Ramos (cell line): ENCODE measurements around the gene FADS3.

Experiments used
- in situ Hi-C: fragments of 300-500 bp; cut with MboI; formaldehyde crosslinking; loops from one replicate; pipeline ENCODE4 v1.14.3; 2022; ENCODE audit warnings: low sequenced_read_pairs; ENCODE audit not compliant: unreplicated experiment

Gene FADS3

DNA sequence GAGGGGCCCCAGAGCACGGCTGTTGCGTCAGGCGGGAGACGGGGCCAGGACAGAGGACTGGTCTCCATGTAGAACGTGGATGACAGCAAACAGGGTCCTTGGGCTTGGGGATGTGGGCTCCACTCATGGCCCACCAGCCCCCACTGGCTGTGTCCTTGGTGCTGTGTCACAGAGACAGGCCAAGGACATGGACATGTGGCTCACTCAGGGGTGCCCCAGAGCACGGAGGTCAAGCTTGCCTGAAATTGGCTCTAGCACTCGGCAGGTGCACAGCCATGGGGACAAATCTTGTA lies 48.9 kb downstream of the FADS3 start:
- in situ Hi-C loops = no loop called here

DNA sequence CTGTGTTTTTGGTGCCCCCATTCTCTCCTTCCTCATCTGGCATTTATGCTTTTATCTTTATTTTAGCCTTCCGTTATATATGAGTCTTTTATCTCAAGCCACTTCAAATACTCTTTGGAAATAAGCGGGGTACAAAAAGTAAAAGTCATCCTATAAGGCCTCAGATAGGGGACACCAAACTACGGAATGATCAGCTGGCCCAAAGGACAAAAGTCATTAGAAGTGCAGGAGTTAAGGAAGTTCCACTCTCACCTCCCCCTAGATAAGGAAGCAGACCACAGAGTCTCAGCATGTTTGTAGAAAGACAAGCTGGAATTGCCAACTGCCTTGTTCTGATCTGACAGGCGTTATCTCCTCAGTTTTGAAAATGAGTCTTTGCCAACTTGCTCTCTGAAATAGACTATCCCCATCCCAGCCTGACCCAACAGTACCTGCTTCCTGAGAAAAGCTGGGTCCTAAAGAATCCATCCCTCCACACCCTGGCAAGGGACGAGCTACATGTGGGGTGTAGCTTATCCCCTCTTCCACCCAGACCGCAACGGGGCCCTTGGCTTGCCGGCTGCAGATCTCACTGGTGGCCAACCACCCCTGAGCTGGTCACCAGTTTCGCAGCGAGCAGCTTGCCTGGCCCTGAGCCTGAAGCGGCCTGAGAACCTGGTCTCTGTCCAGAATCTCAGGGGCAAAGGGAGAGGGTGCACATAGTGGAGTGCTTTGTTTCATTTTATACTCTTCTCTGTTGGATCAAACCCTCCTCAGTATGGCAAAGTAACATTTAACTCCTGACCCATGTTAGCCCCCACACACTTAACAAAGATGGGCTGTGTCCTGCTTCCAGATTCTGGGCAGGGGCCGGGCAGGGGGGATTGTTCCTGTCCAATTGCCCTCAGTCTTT lies 49.5 kb downstream of the FADS3 start:
- in situ Hi-C loops = no loop called here

DNA sequence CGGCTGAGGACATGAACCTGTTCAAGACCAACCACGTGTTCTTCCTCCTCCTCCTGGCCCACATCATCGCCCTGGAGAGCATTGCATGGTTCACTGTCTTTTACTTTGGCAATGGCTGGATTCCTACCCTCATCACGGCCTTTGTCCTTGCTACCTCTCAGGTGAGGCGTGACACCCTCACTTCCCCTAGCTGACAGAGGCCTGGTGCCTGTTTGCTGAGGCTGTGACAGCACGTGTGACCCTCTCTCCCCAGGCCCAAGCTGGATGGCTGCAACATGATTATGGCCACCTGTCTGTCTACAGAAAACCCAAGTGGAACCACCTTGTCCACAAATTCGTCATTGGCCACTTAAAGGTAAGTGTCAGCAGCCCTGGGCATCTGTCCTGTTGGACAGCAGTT lies 51.0 kb downstream of the FADS3 start:
- in situ Hi-C loops = no loop called here

DNA sequence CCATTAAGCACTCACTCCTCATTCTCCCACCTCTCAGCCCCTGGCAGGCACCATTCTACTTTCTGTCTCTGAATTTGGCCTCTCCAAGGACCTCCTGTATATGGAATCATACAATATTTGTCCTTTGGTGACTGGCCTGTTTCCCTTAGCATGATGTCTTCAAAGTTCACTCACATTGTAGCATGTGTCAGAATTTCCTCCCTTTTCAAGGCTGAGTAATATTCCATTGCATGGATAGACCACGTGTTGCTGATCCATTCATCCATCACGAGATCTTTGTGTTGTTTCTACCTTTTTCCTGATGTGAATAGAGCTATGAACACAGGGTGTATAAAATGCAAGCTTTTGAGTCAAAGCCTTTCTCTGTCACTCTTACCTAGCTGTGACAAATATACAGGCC lies 51.6 kb downstream of the FADS3 start:
- in situ Hi-C loops = no loop called here

DNA sequence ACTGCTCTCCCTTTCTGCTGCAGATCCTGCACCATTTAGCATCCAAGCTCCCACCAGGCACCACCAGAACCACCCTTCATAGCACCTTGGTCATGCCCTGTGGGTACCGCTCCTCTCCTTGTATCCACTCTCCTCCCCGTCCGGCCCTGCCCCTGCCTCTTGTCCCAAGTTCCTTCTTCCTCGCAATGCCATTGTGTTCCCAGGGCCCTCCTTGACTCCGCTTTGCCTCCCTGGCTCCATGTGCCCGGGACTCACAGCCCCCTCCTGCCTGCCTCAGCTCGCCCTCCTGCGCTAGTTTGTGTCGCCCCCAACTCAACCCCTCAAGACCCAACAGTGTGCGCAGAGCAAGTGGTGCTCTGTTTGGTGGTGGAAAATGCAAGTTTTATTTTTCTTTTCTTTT lies 52.4 kb downstream of the FADS3 start:
- in situ Hi-C loops = no loop called here

DNA sequence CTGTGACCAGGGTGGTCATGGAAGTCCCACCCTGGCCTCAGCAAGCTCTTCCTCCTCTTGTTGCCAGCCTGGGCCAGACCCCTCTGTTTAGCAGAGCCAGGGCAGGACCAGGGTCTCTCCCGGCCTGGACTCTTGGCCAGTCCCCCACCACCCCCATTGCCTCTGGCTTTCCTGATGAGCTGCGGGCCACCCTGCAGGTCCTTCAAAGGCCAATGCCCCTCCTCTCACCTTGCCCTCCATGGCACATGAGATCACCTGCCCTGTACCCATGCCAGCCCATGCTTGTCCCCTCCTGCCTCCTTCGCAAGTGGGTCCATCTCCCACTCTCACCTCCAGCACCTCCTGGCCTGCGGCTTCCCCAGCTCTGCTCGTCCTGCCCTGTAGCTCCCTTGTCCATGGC lies 52.8 kb downstream of the FADS3 start:
- in situ Hi-C loops = no loop called here

DNA sequence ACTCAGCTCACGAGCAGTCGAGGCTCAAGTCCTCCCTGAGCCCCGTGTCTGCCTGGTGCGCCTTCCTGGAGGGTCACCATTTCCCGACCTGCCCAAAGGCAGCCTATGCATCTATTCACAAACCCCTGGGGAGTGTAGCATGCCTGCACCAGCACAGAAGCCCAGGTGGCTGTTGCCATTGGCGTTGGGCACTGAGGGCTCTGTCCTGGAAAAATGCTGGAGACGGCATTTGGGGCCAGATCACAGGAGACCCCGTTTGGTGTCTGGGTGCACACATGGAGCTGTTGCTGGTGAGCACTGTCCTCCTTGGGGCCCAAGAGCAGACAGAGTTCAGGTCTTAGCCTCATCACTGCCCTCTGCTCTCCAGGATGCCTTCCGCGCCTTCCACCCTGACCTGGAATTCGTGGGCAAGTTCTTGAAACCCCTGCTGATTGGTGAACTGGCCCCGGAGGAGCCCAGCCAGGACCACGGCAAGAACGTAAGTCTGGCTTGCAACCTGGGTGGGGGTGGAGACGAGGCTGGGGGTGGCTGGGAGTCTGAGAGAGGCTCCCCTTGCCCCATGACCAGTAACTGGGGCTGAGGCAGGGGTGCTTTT lies 53.8 kb downstream of the FADS3 start:
- in situ Hi-C loops = no loop called here

DNA sequence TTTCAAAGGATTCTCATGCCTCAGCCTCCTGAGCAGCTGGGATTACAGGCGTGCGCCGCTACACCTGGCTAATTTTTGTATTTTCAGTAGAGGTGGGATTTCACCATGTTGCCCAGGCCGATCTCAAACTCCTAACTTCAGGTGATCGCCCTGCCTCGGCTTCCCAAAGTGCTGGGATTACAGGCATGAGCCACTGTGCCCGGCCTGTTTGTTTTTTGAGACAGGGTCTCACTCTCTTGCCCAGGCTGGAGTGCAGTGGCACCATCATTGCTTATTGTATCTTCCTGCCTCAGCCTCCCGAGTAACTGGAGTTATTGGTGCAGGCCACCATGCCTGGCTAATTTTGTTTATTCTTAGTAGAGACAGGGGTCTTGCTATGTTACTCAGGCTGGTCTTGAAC lies 55.2 kb downstream of the FADS3 start:
- in situ Hi-C loops = no loop called here

DNA sequence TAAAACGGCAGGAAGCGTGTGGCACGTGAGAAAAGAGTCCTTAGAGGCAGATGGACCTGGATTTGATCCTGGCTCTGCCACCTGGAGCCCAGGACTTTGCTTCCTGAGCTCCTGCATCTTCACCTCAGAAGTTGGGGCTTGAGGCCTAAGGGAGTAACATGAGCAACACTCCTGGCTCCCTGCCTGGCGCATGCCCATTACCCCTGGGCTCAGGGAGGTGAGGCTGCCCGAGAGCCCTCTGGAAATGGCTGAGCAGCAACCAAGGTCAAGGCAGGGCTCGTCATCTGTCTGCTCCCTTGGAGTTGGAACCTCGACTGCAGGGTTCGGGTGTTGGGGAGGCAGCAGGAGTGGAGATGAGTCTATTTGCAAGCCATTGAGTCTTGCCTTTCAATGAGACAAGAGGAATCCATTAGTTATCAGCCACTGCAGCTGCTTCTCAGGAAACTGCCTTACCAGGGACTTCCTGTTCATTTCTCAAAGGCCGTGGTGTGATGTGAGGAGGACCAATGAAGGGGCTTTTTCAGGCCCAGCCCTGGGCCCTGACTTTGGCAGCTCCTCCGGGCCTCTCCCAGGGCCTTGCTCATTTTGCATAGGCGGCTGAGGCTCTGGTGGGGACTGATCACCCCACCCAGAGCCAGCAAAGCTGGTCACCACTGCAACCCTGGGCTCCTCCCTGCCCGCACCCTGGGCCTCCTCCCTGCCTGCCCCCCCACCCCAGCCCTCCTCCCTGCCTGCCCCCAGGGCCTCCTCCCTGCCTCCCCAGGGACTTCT lies 56.9 kb downstream of the FADS3 start:
- in situ Hi-C loops = no loop called here

DNA sequence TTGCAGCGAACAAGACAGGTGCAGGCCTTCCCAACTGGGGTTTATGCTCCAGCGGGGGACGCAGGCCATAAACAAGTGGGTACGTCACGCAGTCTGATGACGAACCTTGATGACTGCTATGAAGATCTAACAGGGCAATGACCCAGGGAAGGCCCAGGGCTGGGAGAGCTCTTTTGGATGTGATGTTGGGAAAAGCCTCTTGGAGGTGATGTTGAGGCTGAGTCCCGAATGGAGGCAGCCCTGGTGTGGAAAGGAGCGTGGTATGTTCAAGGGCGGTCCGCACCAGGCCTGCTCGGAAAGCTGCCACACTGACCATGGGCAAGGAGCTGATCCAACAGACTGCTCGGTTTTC lies 57.4 kb downstream of the FADS3 start:
- in situ Hi-C loops = no loop called here

DNA sequence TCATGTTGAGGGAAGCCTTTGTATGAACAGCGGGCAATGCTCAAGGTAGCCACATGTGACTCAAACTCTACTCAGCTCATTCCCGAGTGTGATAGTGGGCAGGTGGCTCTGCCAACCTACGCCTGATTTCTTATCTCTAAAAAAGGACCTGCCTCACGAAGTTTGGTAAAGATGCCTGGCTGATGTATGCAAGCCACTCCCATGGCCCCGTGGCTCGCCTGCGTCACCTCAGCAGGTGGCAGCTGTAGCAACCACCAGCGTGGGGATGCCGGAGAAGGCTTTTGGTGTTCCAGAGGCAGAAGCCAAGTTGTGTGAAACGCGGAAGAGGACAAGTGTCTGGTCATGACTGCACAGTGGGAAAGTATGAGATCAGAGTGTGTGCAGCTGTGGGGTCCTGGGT lies 57.9 kb downstream of the FADS3 start:
- in situ Hi-C loops = no loop called here

DNA sequence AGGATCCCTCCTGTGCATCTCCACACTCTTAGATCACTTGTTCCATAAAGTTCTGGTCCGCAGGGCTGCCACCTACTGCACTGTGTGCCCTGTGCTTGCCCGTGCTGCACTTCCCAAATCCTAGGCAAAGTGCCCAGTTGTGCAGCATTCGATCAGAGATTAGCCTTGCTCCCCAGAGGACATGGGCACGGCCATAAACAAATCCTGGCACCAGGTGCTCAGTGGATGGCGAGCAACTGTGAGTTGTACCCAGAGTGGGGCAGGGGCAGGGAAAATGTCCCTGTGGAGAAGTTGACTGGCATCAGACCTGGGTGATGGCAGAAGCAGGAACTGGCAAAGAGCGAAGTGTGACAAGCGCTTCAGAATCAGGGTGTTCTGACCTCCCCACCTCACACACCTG lies 58.6 kb downstream of the FADS3 start:
- in situ Hi-C loops = no loop called here

DNA sequence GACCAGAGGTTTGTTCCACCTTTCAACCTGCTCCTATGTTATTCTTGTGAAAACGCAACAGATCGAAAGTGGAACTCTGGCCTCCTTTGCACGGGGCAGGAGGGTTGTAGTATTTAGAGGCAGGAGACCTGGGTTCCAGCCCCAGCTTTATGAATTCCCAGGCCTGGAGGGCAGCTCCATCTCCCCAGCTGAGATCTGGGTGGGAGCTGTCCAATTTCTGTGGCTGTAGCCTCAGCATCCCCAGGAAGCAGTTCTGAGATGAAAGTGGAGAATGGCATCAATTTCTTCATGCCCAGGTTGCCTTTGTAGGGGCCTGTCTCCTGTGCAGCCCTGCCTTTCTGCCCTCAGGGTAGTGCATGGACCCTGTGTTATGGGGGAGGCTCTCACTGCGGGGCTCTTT lies 59.1 kb downstream of the FADS3 start:
- in situ Hi-C loops = no loop called here

DNA sequence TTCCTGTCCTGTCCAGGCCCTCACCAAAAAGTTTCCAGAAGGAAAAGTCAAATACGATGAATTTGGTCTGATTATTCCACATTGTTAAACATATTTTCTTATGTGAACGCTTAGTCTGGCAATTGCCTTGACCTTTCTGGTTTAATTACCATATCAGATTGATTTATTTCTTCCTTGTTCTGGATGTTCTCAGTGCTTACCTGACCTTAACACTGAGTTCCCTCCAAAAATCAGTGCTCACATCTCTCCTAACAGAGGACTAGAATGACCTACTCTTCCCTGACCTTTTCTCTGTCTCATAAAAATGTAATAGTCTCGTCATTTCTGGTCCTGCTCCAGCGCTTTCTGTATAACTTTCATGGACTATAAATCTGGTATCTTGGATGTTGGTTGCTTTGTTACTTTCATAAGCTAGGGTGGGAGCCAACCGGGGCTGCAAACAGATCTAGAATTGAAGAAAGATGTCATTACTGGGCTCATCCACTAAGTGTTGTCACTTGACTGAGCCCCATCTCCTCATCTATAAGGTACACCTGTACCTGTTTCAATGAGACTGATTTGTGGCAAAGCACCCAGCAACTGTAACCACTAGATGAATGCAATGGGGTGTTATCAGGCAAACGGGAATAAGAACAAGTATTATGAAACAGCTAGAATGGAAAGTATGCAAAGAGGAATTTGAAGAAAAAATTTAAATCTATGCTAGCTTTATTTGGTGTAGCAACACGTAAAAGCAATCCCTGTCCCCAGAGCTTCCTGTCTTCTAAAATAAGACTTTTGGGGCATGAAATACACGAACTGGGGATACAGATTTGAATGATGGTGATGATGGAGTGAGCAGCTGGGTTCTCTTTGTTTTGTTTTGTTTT lies 60.9 kb downstream of the FADS3 start:
- in situ Hi-C loops = no loop called here

DNA sequence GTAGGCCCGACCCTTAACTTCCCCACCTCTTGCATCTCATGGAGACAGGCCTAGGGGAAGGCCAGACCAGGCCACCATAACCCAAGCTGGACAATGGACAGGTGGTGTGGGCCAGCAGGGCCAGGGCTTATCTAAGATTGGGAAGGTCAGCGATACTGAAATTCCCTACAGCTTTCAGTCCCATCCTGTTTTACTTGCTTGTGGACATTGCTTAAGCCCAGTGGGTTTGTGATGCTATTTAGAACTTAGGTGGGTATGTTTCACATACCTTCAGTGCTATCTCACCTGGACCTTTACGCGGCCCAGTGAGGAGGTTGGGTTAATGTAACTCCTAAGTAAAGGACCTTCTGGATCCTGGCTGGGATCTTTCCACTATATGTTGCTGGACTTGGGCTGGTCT lies 61.5 kb downstream of the FADS3 start:
- in situ Hi-C loops = no loop called here

DNA sequence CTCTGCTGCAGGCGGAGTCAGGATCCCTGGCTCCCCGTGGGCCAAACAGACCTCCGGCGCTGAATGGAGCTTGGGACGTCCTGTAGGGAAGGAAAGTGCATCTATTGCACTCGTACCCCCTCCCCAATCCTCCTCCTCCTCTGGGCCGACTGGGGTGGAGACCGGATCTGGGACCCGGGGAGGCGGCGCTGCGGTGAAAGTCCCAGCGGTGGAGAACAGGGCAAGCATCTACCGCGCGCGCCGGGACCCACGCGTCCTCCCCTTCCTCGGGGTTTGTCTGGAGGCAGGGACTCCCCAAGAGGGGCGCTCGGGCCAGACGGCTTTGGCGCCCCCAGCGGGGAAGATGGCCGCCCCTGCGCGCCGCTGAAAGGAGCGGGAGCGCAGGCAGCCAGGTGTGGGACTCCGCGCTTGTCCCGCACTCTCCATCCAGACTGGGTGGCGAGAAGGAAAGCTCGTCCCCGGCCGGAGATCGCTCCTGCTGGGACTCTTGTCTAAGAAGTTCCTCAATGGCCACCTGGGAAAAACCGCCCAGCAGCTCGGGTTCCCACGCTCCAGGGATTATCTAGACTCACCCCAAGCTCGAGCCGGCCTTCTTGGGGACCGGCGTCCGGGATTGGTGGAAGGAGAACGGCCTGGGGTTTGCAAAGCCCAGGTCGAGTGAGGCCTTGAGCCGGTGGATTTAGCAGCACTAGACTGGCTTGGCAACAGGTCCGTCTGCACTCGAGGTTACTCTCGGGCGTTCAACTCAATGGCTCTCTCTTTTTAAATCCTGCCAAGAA lies 62.5 kb downstream of the FADS3 start:
- in situ Hi-C loops = no loop called here

DNA sequence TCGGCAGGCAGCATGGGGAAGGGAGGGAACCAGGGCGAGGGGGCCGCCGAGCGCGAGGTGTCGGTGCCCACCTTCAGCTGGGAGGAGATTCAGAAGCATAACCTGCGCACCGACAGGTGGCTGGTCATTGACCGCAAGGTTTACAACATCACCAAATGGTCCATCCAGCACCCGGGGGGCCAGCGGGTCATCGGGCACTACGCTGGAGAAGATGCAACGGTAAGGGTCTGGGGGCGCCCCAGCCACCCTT lies 63.0 kb downstream of the FADS3 start:
- in situ Hi-C loops = no loop called here

DNA sequence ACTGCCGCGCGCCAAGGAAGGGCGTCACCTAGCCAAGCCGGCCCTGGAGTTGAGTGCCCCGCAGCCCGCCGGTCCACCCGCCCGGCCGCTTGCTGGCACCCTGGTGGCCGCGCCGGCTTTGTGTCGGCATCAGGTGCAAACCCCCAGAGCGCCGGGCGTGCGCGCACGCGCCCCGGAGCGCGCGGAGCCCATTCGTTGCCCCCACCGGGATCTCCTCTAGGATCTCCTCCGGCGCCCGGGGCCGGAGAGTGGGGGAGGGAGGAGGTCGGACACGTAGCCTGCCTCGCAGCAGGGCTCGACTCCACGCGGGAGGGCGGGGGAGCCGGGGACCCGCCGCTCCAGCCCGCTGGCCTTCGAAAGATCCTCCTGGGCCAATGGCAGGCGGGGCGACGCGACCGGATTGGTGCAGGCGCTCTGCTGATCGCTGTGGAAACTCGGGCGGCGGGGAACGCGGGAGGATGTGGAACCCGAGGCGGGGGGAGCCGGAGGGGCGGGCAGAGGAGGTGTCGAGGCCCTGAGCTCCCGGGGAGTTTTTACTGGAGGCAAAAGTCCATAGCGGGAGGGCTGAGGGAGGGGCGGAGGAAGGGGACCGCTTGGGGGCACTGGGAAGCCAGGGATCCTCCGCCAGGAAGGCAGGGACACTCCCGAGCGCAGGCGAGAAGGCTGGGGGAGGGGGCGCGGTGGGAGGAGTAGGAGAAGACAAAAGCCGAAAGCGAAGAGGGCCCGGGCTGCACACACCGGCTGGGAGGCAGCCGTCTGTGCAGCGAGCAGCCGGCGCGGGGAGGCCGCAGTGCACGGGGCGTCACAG lies 63.6 kb downstream of the FADS3 start, which contains the start of gene FADS2:
Gene FADS2, plus strand, starts transcription at position 730 of the 808 bp plus-strand sequence. CDS start 91 bp downstream, outside the sequence.
- in situ Hi-C loops = no loop called here

DNA sequence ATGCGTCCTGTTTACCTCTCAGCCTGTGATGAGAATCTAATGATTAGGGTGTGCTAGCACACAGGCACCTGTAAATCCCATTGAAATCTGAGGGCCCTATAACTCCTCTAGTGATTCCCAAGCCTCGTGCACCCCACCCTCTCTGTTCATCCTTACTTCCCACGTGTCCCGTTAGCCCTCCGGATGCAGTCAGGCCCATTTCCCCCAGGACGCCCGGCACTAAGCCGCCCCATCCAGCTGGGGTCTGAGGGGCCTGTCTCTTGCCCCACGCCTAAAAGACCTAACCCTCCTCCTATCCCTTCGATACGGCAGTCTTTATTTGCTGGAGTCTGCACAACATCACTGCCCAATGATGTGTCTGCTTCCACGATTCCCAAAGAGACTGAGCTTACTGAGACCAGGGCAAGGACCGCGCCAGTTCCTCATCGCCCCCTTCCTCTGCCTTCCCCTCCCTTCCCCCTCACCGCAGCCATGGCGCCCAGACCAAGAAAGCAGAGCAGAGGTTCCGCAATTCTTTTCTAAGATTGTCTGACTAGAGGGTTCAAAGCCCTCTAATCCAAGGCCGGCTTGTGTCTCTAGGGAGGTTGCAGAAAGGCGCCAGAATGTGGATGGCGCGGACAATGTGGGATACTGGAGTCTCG lies 64.3 kb downstream of the FADS3 start:
- in situ Hi-C loops = no loop called here
